BE2C (cell line): ENCODE measurements around the gene LMO1.

ENCODE experiments used
- DNase-seq: peaks from one replicate; pipeline ENCODE4 v3.0.0-alpha.2; 2020
- H3K27me3 ChIP-seq: fragments of 250-450 bp; sonication (Bioruptor Pico); 2 replicates; pipeline ENCODE4 v1.5.1; 2020; ENCODE audit warnings: mild to moderate bottlenecking
- H3K36me3 ChIP-seq: fragments of 250-450 bp; sonication (Bioruptor Pico); 2 replicates; pipeline ENCODE4 v1.5.1; 2020; ENCODE audit warnings: mild to moderate bottlenecking
- H3K4me1 ChIP-seq: fragments of 250-450 bp; sonication (Bioruptor Pico); 2 replicates; pipeline ENCODE4 v1.5.1; 2020
- H3K4me3 ChIP-seq: 2 replicates; pipeline ENCODE4 v1.5.1; 2011; ENCODE audit warnings: low read depth, low read length
- H3K9me3 ChIP-seq: fragments of 250-450 bp; sonication (Bioruptor Pico); 2 replicates; pipeline ENCODE4 v1.5.1; 2020
- TF ChIP-seq, protein P1 (sequence below): IDR thresholded peaks from 2 replicates; pipeline ENCODE4 v1.5.1; 2012; ENCODE audit warnings: mild to moderate bottlenecking, low read depth, low read length

LMO1 gene

GRCh38 chr11:8252388-8252787, 11.3 kb downstream of the LMO1 start:
- DNase-seq: no peak
- Histone ChIP-seq H3K4me3 (no peak overlapping the region), H3K4me1 (no peaks in the 10 kb centered on the region), H3K27me3 (no peaks in the 10 kb centered on the region), H3K9me3 (no peaks in the 10 kb centered on the region), H3K36me3 (no peaks in the 10 kb centered on the region)
- TF ChIP-seq, protein P1, sequence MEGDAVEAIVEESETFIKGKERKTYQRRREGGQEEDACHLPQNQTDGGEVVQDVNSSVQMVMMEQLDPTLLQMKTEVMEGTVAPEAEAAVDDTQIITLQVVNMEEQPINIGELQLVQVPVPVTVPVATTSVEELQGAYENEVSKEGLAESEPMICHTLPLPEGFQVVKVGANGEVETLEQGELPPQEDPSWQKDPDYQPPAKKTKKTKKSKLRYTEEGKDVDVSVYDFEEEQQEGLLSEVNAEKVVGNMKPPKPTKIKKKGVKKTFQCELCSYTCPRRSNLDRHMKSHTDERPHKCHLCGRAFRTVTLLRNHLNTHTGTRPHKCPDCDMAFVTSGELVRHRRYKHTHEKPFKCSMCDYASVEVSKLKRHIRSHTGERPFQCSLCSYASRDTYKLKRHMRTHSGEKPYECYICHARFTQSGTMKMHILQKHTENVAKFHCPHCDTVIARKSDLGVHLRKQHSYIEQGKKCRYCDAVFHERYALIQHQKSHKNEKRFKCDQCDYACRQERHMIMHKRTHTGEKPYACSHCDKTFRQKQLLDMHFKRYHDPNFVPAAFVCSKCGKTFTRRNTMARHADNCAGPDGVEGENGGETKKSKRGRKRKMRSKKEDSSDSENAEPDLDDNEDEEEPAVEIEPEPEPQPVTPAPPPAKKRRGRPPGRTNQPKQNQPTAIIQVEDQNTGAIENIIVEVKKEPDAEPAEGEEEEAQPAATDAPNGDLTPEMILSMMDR: no peak

GRCh38 chr11:8251616-8252295, 11.9 kb downstream of the LMO1 start:
- H3K9me3 ChIP-seq: no peaks in the 10 kb centered on the region
- H3K36me3 ChIP-seq: no peaks in the 10 kb centered on the region
- no peak for DNase-seq
- no peaks in the 10 kb centered on the region for H3K4me1 ChIP-seq
- H3K4me3 ChIP-seq: no peak overlapping the region
- TF ChIP-seq, protein P1: no peak
- H3K27me3 ChIP-seq: no peaks in the 10 kb centered on the region

DNA sequence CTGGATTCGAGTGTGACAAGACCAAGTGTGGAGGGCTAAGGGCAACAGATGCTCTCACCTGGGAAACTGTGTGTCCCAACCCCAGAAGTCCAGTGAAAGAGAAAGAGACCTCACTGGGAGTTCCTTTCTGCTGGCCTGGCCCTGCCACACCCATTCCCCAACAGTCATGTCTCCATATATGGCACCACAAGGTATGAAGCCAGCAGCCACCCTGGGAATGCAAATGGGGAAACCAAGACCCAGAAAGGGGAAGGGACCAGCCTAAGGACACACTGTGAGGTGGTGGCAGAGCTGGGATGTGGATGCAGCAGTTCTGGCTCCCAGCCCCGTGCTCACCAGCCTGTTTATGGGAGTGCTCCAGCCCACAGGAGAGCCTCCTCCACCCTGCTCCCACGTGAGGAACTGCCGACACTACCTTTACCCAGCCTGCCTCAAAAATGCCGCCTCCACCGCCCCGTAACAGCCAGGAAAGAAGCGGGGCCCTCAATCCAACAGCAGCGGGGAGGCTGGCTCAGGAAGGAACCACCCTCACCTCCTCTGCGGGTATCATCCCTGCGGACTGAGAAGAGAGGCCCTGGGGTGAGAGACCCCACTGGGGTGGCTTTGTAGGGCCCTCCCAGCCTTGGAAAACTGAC, 12.6 kb downstream of the LMO1 start:
- H3K4me3 ChIP-seq: no peak overlapping the region
- TF ChIP-seq, protein P1: no peak
- no peaks in the 10 kb centered on the region for H3K36me3 ChIP-seq
- no peaks in the 10 kb centered on the region for H3K27me3 ChIP-seq
- DNase-seq: no peak
- no peaks in the 10 kb centered on the region for H3K4me1 ChIP-seq
- no peaks in the 10 kb centered on the region for H3K9me3 ChIP-seq

- TF ChIP-seq, protein P1: no peak
- no peaks in the 10 kb centered on the region for H3K27me3 ChIP-seq
Measured at GRCh38 chr11:8250434-8250833, 13.2 kb downstream of the LMO1 start.

GRCh38 chr11:8249482-8249881, 14.2 kb downstream of the LMO1 start:
- no peaks in the 10 kb centered on the region; the same call in 1 of the 2 replicates for H3K4me1 ChIP-seq
- no peaks in the 10 kb centered on the region for H3K27me3 ChIP-seq
- H3K36me3 ChIP-seq: no peaks in the 10 kb centered on the region
- no peak for DNase-seq
- TF ChIP-seq, protein P1: no peak
- H3K4me3 ChIP-seq: no peak overlapping the region
- no peaks in the 10 kb centered on the region for H3K9me3 ChIP-seq

More at GRCh38 chr11:8250434-8250833, 13.2 kb downstream of the LMO1 start:
- H3K9me3 ChIP-seq: no peaks in the 10 kb centered on the region
- H3K36me3 ChIP-seq: no peaks in the 10 kb centered on the region
- no peaks in the 10 kb centered on the region for H3K4me1 ChIP-seq
- no peak overlapping the region for H3K4me3 ChIP-seq
- DNase-seq: no peak

DNA sequence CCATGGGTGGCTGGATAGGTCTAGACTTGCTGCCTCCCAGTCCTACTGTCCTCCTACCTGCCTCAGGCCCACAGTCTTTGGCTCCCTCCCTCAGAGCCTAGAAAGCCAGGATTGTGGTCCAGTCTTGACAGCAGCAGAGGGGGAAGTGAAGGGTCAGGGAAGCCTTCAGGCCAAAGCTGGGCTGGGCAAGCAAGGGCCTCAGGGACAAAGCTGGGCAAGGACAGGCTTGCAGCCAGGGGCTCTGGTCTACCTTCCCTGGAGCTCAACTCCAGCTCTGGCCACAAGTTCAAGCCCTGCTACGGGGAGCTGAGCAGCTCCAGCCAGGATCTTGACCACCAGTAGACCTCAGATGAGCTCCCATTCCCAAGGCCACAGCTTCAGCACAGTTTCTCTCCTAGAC, 14.9 kb downstream of the LMO1 start:
- Histone ChIP-seq H3K4me1 (peaks cover 4% of the 10 kb centered on the region), H3K27me3 (no peaks in the 10 kb centered on the region), H3K4me3 (no peak overlapping the region), H3K36me3 (no peaks in the 10 kb centered on the region), H3K9me3 (no peaks in the 10 kb centered on the region)
- no peak for DNase-seq
- TF ChIP-seq, protein P1: no peak
